ENCODE measurements around the gene SPTSSB.

Gene SPTSSB

DNA sequence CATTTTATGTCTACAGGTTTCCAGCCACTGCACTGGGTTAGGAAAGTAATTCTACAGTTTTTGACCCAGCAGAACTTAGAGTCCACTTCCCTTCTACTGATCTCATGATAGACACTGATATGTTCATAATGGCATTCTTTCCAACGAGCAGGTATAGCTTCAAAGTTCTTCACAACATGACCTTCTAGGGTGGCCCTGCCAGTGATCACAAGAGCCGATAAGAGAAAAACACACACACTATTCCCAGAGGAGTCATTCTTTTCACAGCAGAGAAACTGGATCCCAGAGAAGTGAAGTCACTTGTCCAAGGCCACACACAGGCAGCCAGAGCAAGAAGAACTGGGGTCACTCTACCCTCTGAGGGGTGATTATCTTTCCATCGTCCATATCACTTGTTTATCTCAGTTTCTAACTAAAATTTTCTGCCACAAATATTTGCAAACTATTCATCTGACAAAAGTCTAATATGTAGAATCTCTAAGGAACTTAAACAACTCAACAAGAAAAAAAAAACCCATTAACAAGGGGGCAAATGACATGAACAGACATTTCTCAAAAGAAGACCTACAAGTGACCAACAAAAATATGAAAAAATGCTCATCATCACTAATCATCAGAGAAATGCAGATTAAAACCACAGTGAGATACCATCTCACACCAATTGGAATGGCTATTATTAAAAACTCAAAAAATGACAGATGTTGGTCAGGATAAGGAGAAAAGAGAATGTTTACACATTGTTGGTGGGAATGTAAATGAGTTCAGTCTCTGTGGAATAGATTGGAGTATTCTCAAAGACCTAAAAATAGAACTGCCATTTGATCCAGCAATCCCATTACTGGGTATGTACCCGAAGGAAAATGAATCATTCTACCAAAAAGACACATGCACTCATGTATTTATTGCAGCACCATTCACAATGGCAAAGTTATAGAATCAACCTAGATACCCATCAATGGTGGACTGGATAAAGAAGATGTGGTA is 31.5 kb downstream of the SPTSSB start:
- DNase-seq (ENCODE audit: low read depth) = peak; percentile 82

DNA sequence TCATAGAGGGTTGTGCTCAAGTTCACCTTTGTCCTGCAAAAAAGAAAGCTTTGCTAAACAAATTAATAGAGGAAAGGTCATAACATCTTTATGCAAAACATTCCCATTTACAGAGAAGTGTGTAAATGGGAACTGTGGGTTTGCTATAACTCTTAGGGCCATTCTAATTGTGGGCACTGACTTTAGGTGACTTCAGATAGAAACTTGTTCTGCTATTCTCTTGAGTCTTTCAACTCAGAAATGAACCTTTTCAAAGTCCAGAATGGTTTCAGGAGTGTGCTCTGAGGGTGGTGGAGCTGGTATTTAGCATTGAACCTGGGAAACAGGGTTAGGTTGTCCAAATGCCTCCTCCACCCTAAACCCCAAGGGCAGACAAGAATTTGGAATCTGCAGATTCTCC is 34.0 kb downstream of the SPTSSB start:
- no peak for DNase-seq (ENCODE audit: low read depth)

DNA sequence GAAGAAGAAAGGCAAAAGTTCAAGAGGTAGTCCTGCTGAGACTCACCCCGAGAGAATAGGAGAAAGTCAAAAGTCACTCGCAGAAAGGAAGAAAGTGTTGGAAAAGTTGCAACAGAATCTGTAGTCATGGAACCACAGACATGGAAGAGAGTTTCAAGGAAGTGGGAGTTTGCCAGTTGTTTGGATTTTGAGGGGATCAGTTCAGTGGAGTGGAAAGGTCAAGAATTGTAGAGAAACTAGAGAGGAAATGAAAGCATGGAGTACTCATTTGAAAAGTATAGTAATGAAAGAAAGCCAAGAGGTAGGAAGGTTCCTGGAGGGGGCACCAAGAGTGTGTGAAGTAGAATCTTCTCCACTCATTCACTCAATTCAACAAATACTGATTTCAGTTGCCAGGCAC is 34.7 kb downstream of the SPTSSB start:
- no peak for DNase-seq (ENCODE audit: low read depth)

DNA sequence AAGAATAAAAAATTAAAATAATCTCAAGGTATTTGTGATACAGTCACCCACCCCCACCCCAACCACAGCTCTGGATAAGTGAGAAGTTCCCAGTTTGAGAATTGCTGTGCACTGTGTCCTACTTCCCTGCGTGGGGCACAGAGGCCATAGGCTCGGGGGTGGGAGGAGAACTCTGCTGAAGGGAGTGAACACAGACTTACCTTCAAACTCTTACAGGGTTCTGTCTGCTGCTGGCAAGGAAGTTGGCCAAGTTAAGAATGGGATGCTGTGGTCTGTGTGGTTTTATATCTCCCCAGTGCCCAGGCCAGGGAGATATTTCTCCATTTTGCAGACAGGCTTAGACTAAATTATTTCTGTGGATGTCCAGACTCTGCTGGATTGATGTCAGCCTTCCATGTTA is 37.6 kb downstream of the SPTSSB start:
- DNase-seq (ENCODE audit: low read depth) = no peak

DNA sequence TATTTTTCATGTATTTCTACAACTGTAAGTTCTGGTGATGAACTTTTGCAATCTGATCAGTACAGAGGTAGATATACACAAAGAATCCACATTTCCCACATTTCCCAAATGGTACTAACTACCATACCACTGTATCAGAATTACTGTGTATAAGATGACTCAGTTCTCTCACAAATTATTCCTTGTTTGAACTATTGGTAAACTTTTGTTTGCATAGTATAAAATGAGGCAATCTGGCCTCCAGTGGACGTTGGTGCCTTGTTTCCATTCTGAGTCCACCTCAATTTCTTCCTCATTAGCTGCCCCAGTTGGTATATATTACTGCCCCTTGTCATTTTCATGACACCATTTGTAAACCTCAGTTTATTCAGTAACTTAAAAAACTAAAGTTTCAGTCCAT is 38.5 kb downstream of the SPTSSB start:
- no peak for DNase-seq (ENCODE audit: low read depth)

DNA sequence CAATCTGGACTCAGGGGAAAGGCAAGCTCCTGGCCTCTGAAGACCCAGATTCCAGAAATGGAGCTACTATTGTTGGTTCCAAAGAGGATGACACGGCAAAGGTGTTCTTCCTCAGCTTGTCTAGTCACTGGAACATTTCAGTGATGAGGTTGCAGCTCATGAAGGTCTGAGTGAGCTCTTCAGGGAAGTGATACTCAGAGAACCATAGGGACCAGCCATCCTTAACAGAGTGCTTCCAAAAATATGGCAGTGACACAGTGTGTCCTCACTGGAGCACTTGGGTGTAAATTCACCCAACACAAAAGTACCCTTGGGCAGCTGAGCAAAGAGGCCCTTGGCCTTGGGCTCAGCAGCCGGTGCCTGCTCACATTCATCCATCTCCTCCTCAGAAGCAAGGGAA is 46.3 kb downstream of the SPTSSB start:
- DNase-seq (ENCODE audit: low read depth) = no peak

DNA sequence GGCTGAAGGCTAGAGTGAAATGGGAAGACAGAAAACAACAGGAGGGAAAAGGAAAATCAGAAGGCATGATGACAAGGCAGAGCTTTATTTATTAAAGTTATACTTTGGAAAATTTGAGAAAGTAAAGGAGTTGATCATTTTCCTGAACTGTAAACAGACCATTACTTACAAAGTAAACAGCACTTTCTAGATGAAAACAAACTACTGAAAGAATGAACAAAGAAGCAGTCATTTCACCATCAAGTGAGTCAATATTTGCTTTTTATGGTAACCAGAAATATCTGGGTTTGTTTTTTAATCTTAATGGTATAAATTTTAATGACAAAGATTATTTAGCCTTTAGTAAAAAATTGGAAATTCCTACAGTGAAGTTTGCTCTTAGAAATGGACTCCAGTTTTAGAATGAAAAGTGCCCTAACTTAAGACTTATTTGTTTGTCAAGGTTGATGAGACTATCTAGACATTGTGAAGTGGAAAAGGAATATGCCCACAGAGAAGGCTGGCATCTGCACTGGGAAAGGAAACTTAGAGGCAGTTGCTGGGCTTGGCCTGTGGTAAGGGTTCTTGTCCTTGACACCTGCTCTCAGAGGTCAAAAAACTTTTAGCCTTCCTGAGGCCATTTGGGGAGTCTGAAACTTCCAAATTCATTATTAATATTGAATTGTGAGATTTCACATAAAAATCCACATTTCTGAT is 47.2 kb downstream of the SPTSSB start:
- DNase-seq (ENCODE audit: low read depth) = no peak

DNA sequence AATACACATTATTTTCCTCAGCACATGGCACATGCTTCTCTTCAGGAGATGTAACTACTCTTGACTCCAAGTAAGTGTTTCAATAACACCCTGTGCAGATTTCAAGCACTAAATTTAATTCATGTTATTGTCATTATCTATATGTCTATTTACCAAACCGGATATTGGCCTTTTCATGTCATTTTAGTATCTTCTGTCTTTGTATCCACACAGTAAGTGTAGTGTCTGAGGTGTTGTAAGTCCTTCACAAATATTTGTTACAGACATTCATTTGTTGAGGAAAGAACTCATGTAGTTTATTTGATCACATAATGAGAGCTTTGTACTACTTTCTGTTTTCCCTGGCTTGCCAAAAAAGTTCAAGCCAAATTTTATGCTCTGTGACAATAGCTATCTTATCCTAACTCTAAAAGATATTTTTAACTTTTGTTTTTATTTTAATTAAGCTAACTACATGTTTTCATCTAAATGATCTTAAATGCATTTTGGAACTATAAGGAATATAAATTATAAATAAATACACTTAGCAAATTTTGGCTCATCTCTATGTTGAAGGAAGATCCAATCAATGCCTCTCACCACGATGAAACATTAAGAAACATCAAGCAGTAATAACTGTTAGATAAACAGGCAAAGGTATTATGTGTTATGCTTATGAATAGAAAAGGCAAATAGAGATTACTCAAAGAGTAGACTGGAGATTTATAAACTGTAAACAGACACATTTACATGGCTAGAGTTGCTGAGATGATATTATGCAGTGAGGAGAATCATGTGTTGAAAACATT is 48.3 kb downstream of the SPTSSB start:
- DNase-seq (ENCODE audit: low read depth) = no peak

DNA sequence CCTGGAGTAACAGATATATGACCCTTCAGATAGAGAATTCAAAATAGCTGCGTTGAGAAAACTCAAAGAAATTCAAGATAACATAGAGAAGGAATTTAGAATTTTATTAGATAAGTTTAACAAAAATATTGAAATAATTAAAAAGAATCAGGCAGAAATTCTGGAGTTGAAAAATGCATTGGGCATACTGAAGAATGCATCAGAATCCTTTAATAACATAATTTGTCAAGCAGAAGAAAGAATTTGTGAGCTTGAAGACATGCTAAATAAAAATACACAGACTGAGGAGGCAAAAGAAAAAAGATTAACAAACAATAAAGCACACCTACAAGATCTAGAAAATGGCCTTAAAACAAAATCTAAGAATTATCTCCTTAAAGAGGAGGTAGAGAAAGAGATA is 50.5 kb downstream of the SPTSSB start:
- no peak for DNase-seq (ENCODE audit: low read depth)

DNA sequence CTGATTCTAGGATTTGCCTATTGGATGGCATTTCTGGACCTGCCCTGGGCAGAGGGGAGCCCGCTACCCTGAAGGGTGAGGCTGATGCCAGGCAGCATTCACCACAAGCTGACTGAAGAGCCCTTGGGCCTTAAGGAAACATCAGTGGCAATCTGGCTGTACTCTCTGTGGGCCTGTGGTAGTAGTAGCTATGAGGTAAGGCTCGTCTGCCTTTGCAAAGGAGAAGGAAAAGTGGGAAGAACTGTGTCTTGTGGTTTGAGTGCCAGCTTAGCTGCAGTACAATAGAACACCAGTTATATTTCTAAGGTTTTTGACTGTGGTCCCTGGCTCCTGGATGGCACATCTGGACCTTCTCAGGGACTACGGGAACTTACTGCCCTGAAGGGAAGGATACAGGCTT is 51.5 kb downstream of the SPTSSB start:
- DNase-seq (ENCODE audit: low read depth) = no peak

DNA sequence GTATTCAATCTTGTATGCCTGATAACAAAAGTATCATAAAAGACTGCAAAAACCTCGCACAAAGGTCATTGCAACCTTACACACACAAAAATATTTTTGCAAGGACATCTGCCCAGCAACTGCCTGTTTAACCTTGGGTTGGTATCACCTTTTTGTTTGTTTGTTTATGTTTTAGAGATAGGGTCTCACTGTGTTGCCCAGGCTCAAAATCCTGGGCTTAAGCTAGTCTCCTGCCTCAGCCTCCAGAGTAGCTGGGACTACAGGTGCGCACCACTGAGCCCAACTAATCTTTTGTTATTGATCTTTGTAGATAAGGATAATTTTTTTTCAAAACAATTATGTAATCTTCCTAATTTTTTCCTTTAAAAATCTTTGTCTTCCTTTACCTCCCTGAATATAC is 54.2 kb downstream of the SPTSSB start:
- no peak for DNase-seq (ENCODE audit: low read depth)

DNA sequence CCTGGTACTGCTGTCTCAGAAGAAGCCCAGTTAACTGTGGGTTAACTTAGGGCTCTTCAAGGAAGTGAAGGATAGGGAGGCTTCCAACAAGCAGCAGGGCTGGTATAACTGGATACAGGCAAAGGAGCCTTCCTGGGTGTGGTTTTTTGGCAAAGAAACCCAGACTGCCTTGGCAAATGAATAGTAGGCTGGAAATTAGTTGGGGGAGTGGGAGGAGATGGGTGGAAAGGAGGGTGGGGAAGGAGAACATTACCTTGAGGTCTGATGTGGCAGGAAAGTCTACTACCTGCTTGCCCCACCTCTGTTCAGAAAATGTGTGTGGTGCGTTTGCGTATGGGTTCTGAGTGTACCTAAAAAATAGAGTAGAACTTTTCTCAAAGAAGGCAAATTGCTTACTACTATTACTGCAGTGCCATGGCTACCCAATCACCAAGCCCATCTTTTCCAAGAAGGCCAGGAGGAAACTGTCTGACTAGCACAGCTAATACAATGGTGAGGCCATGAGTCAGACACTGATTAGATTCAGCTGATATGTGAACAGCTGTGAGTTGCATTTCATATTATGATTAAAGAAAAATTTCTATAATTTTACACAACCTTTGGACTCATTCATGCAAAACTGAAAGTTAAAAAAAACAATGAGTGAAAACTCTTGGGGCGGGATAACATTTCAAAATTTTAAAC is 55.2 kb downstream of the SPTSSB start:
- peak; percentile 6 for DNase-seq (ENCODE audit: low read depth)

DNA sequence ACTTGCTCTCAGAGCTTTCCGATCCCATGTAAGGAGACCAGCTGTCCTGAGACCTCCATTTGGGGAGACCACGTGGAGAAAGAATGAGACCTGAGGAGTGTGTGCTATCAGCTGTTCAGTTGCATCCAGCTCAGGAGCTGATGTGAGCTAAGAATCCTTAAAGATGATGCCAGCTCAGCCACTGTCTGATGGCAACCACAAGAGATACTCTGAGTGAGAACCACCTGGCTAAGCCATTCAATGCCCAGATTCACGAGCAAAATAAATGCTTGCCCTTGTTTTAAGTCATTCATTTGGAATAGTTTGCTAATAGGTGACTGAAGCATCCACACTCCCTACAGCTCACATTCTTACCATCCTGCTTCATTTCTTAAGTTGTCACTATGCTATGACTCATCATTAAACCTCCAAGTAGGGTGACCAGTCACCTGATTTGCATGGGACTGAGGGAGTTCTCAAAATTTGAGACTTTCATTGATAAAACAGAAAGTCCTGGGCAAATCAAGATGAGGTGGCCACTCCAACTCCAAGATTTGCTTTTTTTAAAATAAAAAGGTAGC is 56.4 kb downstream of the SPTSSB start:
- peak; percentile 9 for DNase-seq (ENCODE audit: low read depth)

DNA sequence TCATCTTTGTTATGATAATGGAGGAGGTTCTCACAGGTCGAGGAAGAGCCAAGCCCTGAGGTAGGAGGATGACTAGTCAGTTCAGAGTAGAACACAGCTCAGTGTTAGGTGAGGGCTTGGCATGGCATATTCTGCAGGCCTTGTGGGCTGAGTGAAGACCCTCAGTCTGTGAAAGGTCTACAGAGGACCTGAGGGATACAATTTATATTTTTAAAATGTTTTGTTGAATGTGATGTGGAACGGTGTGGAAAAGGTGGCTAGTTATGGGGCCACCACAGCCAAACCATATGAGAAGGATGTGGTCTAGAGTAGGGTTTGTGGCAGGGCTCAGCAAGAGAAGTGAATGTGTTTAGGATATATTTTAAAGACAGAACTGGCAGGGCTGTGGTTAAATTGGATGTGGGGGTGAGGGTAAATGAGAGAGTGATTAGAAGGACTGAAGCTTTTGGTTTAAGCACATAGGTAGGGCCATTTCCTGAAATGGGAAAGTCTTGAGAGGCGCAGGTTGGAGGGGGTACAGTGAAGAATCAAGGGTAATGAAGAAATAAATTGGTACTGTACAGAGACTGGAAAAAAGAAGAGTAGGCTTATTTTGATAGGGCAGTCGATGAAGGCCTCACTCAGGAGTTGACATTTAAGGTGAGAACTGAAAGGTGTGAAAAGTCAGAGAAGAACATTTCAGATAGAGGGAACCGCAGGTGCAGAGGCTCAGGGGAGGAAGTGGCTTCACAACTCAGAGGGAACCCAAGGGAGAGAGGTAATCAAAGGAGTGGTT is 60.5 kb downstream of the SPTSSB start:
- DNase-seq (ENCODE audit: low read depth) = no peak

DNA sequence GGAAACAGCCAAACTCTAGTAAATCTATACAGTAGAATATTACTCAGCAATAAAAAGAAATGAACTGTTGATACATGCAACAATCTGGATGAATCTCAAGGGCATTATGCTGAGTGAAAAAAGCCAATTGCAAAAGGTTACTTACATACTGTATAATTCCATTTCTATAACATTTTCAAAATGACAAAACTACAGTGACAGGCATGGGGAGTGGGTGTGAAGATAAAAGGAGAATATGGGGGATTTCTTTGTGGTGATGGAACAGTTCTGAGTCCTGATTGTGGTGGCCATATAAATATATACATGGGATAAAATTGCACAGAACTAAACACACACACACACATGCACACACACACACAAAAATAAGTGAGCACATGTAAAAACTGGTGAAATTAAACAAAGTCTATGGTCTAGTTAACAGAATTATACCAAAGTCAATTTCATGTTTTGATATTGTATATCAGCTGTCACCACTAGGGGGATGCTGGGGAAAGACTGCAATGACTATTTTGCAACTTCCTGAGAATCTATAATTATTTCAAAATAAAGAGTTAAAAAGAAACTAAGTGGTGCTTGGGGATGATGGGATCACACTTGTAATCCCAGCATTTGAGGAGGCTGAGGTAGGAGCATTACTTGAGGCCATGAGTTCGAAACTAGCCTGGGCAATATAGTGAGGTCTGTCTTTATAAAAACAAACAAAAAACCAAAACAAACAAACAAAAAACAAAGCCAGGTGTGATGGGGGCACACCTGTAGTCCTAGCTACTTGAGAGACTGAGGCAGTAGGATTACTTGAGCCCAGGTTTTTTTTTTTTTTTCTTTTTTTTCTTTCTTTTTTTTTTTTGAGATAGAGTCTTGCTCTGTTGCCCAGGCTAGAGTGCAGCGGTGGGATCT is 66.0 kb downstream of the SPTSSB start:
- DNase-seq (ENCODE audit: low read depth) = peak; percentile 36

DNA sequence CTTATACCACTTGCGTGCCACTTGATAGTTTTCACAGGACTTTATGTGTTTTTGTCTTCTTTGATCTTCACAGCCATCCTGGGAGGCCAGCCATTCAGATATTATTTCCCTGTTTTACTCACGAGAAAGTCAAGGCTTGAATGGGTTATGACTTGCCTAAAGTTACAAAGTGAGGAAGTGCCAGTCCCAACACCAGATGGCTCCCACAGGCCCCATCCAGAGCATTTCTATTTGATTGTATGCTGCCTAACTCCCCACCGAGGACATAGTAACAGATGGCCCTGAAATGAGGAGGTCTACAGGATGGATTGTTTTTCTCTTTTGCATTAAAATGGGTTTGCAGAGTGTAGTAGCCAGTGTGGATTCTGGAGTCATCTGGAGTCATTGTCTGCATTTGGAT is 74.5 kb downstream of the SPTSSB start:
- no peak for DNase-seq (ENCODE audit: low read depth)

DNA sequence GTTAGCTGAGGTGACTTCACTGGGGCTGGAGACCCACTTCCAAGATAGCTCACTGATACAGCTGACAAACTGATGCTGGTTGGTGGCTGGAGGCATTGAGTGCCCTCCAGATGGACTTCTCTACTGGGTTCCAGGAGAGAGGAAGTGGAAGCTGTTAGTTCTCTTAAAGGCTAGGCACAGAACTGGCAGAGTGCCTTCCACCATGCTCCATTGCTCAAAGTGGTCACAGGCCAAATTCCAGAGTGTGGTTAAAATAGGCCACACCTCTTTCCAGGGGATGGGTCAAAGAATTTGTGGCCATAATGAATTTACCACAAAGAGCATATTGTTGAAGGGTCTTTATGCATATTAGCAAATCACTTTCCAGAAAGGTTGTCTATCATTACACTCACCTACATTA is 76.0 kb downstream of the SPTSSB start:
- peak; percentile 28 for DNase-seq (ENCODE audit: low read depth)

Data from EH (cell line).